ENCODE results near the gene STK32B. TPM values are rescaled to one million over a fixed set of nuclear protein-coding genes. Genes with fewer than 3 reads are reported as not detected.
A peak's percentile ranks its signal among the peaks of the same experiment; 100 is the strongest.

The STK32B gene
- total and polyA plus RNA-seq, 2 of the 4 experiments (the other 2 are of a cell fraction): 5.5 to 6.3 TPM

GRCh38 chr4:5238173-5238572 lies 186.9 kb downstream of the STK32B start:
- Histone ChIP-seq H3K23ac (ENCODE audit: low read depth, low read length) (no peak overlapping the region), H2AK9ac (replicated peaks; ENCODE audit: low read depth, low read length, poor library complexity) (no peak overlapping the region), H3K27me3 (ENCODE audit: control insufficient read depth, insufficient read depth, low read length) (no peaks in the 10 kb centered on the region), H4K5ac (ENCODE audit: low read depth, low read length) (no peak overlapping the region), H3K4me3 (ENCODE audit: insufficient read depth, low read depth, low read length) (no peak overlapping the region), H2BK5ac (ENCODE audit: low read depth, low read length, poor library complexity, severe bottlenecking) (no peak overlapping the region), H2BK120ac (ENCODE audit: low read depth, low read length) (no peak overlapping the region), H2BK20ac (ENCODE audit: low read depth, low read length) (no peak overlapping the region), H2AFZ (replicated peaks; ENCODE audit: low read length, poor library complexity) (no peak overlapping the region), H3K9me1 (ENCODE audit: insufficient read depth, low read length) (no peaks in the 10 kb centered on the region), H2AK5ac (ENCODE audit: low read depth, low read length) (no peak overlapping the region), H3K9ac (ENCODE audit: low read depth, low read length) (no peak overlapping the region), H3K79me1 (ENCODE audit: low read depth in 1 of 2, low read length in 2 of 2) (peaks cover 0 to 3% of the 10 kb centered on the region in 2 experiments; a peak in 2 of 4 replicates), H3K27ac (ENCODE audit: insufficient read depth, low read length) (no peak overlapping the region), H3K56ac (ENCODE audit: extremely low read depth, insufficient read depth, low read length) (no peak overlapping the region), H4K8ac (ENCODE audit: low read depth in 2 of 2, low read length in 2 of 2) (no peak overlapping the region), H3K36me3 (ENCODE audit: control insufficient read depth, insufficient read depth, low read length) (no peaks in the 10 kb centered on the region), H3K18ac (ENCODE audit: low read depth, low read length) (no peak overlapping the region), H4K91ac (ENCODE audit: insufficient read depth, low read depth, low read length) (no peak overlapping the region), H4K20me1 (ENCODE audit: insufficient read depth, low read length) (no peaks in the 10 kb centered on the region), H3K4me2 (ENCODE audit: low read depth, low read length) (no peak overlapping the region), H3K4ac (ENCODE audit: low read depth, low read length) (peak overlapping the region; percentile 24; the same call in 1 of the 2 replicates), H2BK15ac (ENCODE audit: low read depth, low read length) (no peak overlapping the region), H3K14ac (replicated peaks; ENCODE audit: low read depth, low read length) (0 out of 2 replicates have a peak overlapping the region, but pooled peaks have one; percentile 14), H3K4me1 (ENCODE audit: control insufficient read depth, insufficient read depth, low read length) (peaks cover 2% of the 10 kb centered on the region; the same call in 1 of the 2 replicates), H3K9me3 (ENCODE audit: control insufficient read depth, insufficient read depth, low read length) (no peaks in the 10 kb centered on the region; the same call in 1 of the 2 replicates)
- dilution Hi-C loops (cut with HindIII; ENCODE audit: low sequenced_read_pairs, unreplicated experiment) (no loop called here), intact Hi-C loops (cut with micrococcal nuclease) (no loop called here), in situ Hi-C loops (cut with MboI; ENCODE audit: low sequenced_read_pairs) (no loop called here)
- ATAC-seq (ENCODE audit: low read depth): peak; percentile 70
- no CpG with 5 or more reads among the region's 4 CpGs for WGBS, 2 experiments (ENCODE audit: extremely low coverage in 2 of 2, insufficient read length in 1 of 2)
- DNase-seq: peak; percentile 66
- no TSS peak for BruUV-seq (replicated peaks)
- TF ChIP-seq MXI1 (IDR thresholded peaks at IDR 0.05; ENCODE audit: borderline replicate concordance, low read depth, low read length): no peak
- TF ChIP-seq MAZ (IDR thresholded peaks at IDR 0.05; ENCODE audit: borderline replicate concordance, low read depth, low read length): no peak
- no peak for TF ChIP-seq POLR2A (IDR thresholded peaks at IDR 0.05; ENCODE audit: low read depth, low read length)
- TF ChIP-seq NFE2L2 (IDR thresholded peaks at IDR 0.05; ENCODE audit: low read depth, low read length): no peak
- TF ChIP-seq USF2 (IDR thresholded peaks at IDR 0.05; ENCODE audit: low read depth, low read length): no peak
- no peak for TF ChIP-seq BHLHE40 (IDR thresholded peaks at IDR 0.05; ENCODE audit: low read depth, low read length)
- TF ChIP-seq RAD21 (IDR thresholded peaks at IDR 0.05; ENCODE audit: low read length): no peak
- TF ChIP-seq CHD1 (IDR thresholded peaks at IDR 0.05; ENCODE audit: low read depth, low read length): no peak
- TF ChIP-seq CTCF (conservative IDR thresholded peaks at IDR 0.05; ENCODE audit: low read depth, low read length): no peak
- TF ChIP-seq RCOR1 (IDR thresholded peaks at IDR 0.05; ENCODE audit: insufficient replicate concordance, low read length): no peak
- TF ChIP-seq ELK1 (IDR thresholded peaks at IDR 0.05; ENCODE audit: borderline replicate concordance, low read depth, low read length): no peak
- no peak for TF ChIP-seq SMC3 (IDR thresholded peaks at IDR 0.05; ENCODE audit: low read depth, low read length)
- TF ChIP-seq MAFK (IDR thresholded peaks at IDR 0.05; ENCODE audit: low read depth, low read length): no peak
- no peak for TF ChIP-seq RFX5 (IDR thresholded peaks at IDR 0.05; ENCODE audit: low read depth, low read length)
- no peak for TF ChIP-seq FOS (IDR thresholded peaks at IDR 0.05; ENCODE audit: low read depth, low read length)
- no peak for TF ChIP-seq CEBPB (IDR thresholded peaks at IDR 0.05; ENCODE audit: low read depth, low read length)
- CTCF ChIA-PET: no interaction called here
- POLR2A ChIA-PET (ENCODE audit: unreplicated experiment): no interaction called here
